GM12878 (cell line): Measurements from ENCODE around the gene SLC22A23.

Source experiments
- CREM ChIP-seq: IDR thresholded peaks from 2 replicates; pipeline ENCODE4 v1.6.1; 2014; ENCODE audit warnings: antibody characterized with exemption, low read depth
- CTCF ChIP-seq, 3 experiments: IDR thresholded peaks in 2 of 3; conservative IDR thresholded peaks in 1 of 3; 2 replicates each; pipeline ENCODE4 v1.5.1; 2011; ENCODE audit warnings: low read depth in 3 of 3, low read length in 3 of 3, mild to moderate bottlenecking in 3 of 3, control low read depth in 2 of 3, moderate library complexity in 2 of 3, inconsistent platforms in 1 of 3, mixed read lengths in 1 of 3; ENCODE audit not compliant: control insufficient read depth in 2 of 3, insufficient read depth in 1 of 3; ENCODE audit errors: extremely low read depth in 1 of 3
- DPF2 ChIP-seq: fragments of 450-650 bp; IDR thresholded peaks from 2 replicates; pipeline ENCODE4 v1.6.1; 2017; ENCODE audit warnings: mild to moderate bottlenecking
- POLR2A ChIP-seq: IDR thresholded peaks from 2 replicates; pipeline ENCODE4 v1.6.1; 2011; ENCODE audit warnings: low read depth, mild to moderate bottlenecking, low read length
- TAF1 ChIP-seq: IDR thresholded peaks from 2 replicates; pipeline ENCODE4 v1.6.1; 2011; ENCODE audit warnings: mild to moderate bottlenecking, low read depth, low read length, borderline replicate concordance
- TCF12 ChIP-seq: IDR thresholded peaks from 2 replicates; pipeline ENCODE4 v1.6.1; 2011; ENCODE audit warnings: low read depth, mild to moderate bottlenecking, low read length
- ZZZ3 ChIP-seq: IDR thresholded peaks from 2 replicates; pipeline ENCODE4 v1.6.1; 2011; ENCODE audit warnings: low read depth; ENCODE audit not compliant: control insufficient read depth, insufficient read length

DNA sequence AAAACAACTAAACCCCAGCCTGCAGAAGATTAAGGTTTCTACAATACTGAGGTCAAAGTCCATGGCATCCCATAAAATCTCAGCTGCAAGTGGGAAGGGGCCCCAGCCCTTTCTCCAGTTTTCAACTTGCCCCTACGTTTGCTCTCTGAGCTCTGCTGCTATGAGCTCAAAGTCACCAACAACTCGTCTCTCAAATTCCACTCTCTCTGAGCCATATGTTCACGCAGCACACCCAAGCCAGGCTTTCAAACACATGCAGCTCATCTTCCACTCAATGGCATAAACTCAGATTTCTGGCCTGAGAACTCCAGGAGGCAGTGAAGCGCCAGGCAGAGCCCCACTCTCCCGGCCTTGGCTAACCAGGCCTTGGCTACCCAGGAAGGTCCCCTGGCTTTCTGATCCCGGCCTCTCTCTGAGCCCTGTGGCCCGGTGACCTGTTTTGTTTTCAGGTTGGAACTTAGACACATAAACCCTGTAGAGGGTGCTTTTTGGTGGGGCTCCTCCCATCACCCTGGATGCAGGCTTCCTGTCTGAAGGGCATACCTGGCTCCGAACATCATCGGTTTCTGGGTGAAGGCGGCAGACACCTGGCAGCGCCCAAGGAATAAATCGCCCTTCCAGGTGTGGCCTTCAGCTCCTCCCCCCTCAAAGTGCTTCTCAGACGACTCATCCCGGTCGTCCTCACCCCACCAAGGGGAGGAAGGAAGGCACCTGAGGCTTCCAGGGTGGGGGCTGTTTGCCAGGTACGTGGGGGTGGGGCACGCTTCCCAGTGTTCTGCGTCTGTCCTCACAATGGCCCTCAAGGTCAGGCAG is 12.4 kb downstream of the SLC22A23 start:
- TF ChIP-seq TAF1: no peak
- TF ChIP-seq ZZZ3: no peak
- TF ChIP-seq TCF12: no peak
- TF ChIP-seq CTCF (IDR thresholded peaks at IDR 0.05 in 2 of 3, conservative IDR thresholded peaks at IDR 0.05 in 1 of 3; ENCODE audit: control insufficient read depth in 2 of 3, extremely low read depth in 1 of 3, insufficient read depth in 1 of 3, low read depth in 3 of 3, low read length in 3 of 3): no peak
- no peak for TF ChIP-seq POLR2A
- TF ChIP-seq CREM: no peak
- no peak for TF ChIP-seq DPF2
